ENCODE results near the gene GPC6. TPM values are rescaled to one million over a fixed set of nuclear protein-coding genes. Genes with fewer than 3 reads are reported as not detected.

GPC6 gene
- total and polyA plus RNA-seq, 10 donors = 0.22 to 9.3 (median 4.5) TPM

DNA sequence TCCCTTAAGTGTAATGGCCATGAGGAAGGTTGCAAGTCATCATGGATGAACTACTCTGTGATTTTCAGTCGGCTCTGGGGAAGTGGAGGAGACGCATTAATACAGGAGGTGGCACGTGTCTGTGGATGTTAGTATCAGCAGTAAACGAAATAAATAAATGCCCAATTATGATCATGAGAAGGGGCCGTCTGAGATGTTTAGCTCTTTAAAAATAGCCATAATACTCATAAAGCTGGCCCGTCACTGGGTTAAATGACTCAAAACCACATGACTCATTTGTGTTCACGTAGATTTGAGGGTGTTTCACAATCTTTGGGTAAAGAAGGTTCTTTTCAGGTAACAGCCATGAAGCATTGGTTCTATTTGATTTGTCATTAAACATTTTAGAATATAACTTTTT lies 620.6 kb downstream of the GPC6 start:
- TF ChIP-seq, protein P1, sequence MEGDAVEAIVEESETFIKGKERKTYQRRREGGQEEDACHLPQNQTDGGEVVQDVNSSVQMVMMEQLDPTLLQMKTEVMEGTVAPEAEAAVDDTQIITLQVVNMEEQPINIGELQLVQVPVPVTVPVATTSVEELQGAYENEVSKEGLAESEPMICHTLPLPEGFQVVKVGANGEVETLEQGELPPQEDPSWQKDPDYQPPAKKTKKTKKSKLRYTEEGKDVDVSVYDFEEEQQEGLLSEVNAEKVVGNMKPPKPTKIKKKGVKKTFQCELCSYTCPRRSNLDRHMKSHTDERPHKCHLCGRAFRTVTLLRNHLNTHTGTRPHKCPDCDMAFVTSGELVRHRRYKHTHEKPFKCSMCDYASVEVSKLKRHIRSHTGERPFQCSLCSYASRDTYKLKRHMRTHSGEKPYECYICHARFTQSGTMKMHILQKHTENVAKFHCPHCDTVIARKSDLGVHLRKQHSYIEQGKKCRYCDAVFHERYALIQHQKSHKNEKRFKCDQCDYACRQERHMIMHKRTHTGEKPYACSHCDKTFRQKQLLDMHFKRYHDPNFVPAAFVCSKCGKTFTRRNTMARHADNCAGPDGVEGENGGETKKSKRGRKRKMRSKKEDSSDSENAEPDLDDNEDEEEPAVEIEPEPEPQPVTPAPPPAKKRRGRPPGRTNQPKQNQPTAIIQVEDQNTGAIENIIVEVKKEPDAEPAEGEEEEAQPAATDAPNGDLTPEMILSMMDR (IDR thresholded peaks at IDR 0.05 in 8 of 11, conservative IDR thresholded peaks at IDR 0.05 in 3 of 11) = no peak
- no peak for TF ChIP-seq POLR2AphosphoS5 (IDR thresholded peaks at IDR 0.05)
- no peak for TF ChIP-seq POLR2A (IDR thresholded peaks at IDR 0.05)
- no peaks in the 10 kb centered on the region for H3K4me1 ChIP-seq
- WGBS, 5 donors = 74 to 84% (median 76%) methylated on average over 7 of the region's 7 CpGs

DNA sequence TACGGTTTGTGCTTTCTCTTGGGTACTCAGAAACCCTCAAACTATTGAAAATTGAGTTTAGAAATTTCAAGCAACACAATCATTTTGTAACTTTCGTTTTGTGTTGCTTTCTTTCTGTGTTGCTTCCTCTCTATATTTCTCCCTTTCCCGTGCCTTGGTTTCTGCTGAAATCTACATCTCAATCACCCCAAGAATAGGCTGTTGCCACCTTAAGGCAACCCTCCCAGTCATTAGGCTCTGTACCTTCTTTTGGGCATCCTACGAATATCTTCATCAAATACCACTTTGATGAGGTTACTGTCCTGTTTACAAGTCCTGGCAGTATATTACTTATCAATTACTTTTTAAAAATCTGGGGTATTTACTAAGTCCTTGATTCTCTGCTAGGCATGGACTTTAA lies 621.6 kb downstream of the GPC6 start:
- 53 to 78% (median 62%) methylated on average over 4 of the region's 4 CpGs for WGBS, 5 donors
- intact Hi-C loops (cut with DNase I; ENCODE audit: low total_unique reads) = no loop called here
- H3K4me1 ChIP-seq = no peaks in the 10 kb centered on the region
- no peaks in the 10 kb centered on the region for H3K9me3 ChIP-seq
- TF ChIP-seq, protein P1 (IDR thresholded peaks at IDR 0.05 in 8 of 11, conservative IDR thresholded peaks at IDR 0.05 in 3 of 11) = no peak
- TF ChIP-seq POLR2A (IDR thresholded peaks at IDR 0.05) (no peak), POLR2AphosphoS5 (IDR thresholded peaks at IDR 0.05) (no peak)
- H3K36me3 ChIP-seq = no peaks in the 10 kb centered on the region
- no peaks in the 10 kb centered on the region for H3K27me3 ChIP-seq (replicated peaks in 1 of 7)
- no peak overlapping the region for H3K27ac ChIP-seq
- DNase-seq = no peak
- no peak overlapping the region for H3K4me3 ChIP-seq

More for the DNA sequence above, 620.6 kb downstream of the GPC6 start:
- Histone ChIP-seq H3K36me3 (no peaks in the 10 kb centered on the region), H3K27ac (no peak overlapping the region), H3K27me3 (replicated peaks in 1 of 7) (no peaks in the 10 kb centered on the region), H3K9me3 (no peaks in the 10 kb centered on the region), H3K4me3 (no peak overlapping the region)
- intact Hi-C loops (cut with DNase I; ENCODE audit: low total_unique reads) = no loop called here
- DNase-seq = no peak

DNA sequence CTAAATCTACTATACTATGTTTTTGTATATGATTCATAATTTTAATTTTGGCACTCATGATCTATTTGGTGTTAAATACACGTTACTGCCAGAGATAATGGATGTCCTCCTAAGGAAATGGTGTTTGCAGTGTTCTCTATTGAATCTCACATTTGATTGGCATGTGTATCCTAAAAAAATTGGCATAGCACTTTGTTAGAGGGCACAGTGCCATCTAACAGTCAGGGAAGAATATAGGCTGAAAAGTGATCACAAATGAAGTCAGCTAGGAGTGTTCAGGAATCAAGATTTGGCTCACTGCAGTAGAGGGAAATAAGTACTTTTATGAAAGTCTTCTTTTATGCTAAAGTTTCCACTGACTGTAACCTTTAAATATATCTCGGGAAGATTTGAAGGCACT lies 624.6 kb downstream of the GPC6 start:
- no peaks in the 10 kb centered on the region for H3K27me3 ChIP-seq (replicated peaks in 1 of 7)
- H3K36me3 ChIP-seq = no peaks in the 10 kb centered on the region
- no peak overlapping the region for H3K27ac ChIP-seq
- H3K4me3 ChIP-seq = no peak overlapping the region
- H3K4me1 ChIP-seq = no peaks in the 10 kb centered on the region
- no peaks in the 10 kb centered on the region for H3K9me3 ChIP-seq
- TF ChIP-seq POLR2AphosphoS5 (IDR thresholded peaks at IDR 0.05) (no peak), POLR2A (IDR thresholded peaks at IDR 0.05) (no peak)
- TF ChIP-seq, protein P1 (IDR thresholded peaks at IDR 0.05 in 8 of 11, conservative IDR thresholded peaks at IDR 0.05 in 3 of 11) = no peak
- 54 to 90% (median 68%) methylated on average over 2 of the region's 2 CpGs for WGBS, 5 donors
- no peak for DNase-seq
- intact Hi-C loops (cut with DNase I; ENCODE audit: low total_unique reads) = no loop called here

DNA sequence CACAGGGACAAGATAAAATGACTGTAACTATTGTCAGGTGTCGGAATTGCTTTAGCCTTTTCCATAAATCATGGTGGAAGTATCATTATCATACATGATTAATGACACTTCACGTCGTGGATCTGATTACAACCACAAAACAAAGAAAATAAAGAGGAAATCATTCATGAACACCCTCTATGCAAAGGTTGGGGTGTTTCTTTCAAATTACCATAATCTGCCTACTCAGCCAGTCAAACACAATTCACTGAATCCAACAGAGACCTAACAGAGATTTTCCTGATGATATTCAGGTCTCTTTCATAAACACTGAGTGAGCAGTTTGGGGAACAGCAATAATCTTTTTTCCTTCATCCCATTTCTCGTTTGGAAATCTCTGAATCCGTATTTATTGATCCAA lies 627.3 kb downstream of the GPC6 start:
- Histone ChIP-seq H3K9me3 (no peaks in the 10 kb centered on the region), H3K27ac (no peak overlapping the region), H3K36me3 (no peaks in the 10 kb centered on the region), H3K4me3 (no peak overlapping the region), H3K4me1 (no peaks in the 10 kb centered on the region), H3K27me3 (replicated peaks in 1 of 7) (no peaks in the 10 kb centered on the region)
- TF ChIP-seq, protein P1 (IDR thresholded peaks at IDR 0.05 in 8 of 11, conservative IDR thresholded peaks at IDR 0.05 in 3 of 11) = no peak
- no peak for TF ChIP-seq POLR2AphosphoS5 (IDR thresholded peaks at IDR 0.05)
- no peak for TF ChIP-seq POLR2A (IDR thresholded peaks at IDR 0.05)
- no peak for DNase-seq
- WGBS, 5 donors = 67 to 81% (median 72%) methylated on average over 5 of the region's 5 CpGs
- intact Hi-C loops (cut with DNase I; ENCODE audit: low total_unique reads) = no loop called here
